ENCODE results near the gene NETO1.

Gene NETO1

GRCh38 chr18:72843743-72844142, 24.0 kb downstream of the NETO1 start:
- no peak for DNase-seq (ENCODE audit: low read depth in 2 of 2)

DNA sequence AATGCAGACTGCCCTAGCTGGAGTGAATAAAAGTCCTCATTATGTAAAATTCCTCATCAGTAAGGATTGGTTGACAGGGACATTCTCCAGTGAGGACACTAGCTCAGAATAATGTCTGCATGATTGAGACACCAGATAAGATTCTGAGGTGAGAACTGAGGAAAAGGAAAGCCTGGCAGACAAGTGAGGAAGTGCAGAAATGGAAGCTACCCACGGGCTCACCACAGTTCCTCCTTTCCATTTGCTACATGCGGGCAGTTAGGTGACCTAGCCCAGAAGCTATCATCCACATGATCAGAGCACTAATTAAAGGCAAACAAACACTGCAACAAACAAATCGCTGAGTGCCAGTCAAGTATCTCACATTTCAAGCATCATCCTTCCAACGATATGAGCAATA, 27.7 kb downstream of the NETO1 start:
- no peak for DNase-seq (ENCODE audit: low read depth in 2 of 2)

- DNase-seq (ENCODE audit: low read depth in 2 of 2), result no peak
These were observed 33.1 kb downstream of the NETO1 start for GRCh38 chr18:72834731-72835130.

DNA sequence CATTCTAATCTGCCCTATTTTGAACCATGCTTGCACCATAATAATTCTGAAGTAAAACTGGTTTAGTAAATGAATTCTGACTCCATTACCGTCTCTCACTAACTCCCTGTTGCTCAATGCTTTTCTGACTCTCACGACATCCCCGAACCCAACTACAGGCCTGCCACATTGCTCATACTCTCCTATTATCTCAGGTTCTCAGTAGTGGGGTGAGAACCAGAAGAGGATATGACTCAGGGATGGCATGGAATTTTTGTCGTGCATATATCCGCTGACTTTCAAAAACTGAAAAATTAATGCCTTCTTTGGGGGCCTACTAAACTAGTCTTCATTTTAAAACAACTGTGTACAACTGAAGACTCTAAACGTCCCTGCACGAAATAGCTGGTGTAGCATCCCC, 34.3 kb downstream of the NETO1 start:
- DNase-seq (ENCODE audit: low read depth in 2 of 2), result no peak

DNA sequence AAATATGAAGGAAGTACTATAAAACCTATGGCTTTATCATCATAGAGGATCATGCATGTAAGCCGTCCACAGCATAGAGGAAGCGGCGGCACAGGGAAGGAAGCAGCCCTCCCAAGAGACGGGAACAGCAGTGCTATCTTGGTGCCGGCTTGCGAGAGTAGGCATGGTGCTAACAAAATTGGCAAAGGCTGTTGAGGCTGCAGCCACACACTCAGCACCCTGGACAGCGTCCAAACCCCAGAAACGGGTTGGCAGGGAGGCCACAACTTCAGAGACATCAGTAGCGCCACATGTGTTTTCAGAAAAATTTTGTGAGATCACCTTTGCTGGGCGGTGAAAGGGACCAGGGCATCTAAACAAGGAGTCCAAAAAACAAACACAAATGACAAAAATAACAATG, 37.7 kb downstream of the NETO1 start:
- no peak for DNase-seq (ENCODE audit: low read depth in 2 of 2)

DNA sequence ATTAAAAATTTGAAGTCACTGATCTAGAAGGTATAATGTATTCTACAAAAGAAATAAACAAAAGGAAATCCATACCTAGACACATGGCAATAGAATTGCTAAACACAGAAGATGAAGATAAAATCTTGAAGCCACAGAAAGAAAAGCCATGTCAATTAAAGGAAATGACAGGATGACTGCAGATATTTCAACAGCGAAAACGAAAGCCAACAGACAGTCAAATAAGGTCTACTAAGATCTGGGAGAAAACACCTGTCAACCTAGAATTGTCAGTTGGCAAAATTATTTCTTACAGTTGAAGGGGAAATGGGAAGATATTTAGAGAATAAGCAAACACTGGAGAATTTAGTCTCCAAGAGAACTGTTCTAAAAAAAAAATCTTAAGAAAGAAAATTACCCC, 39.2 kb downstream of the NETO1 start:
- DNase-seq (ENCODE audit: low read depth in 2 of 2), result no peak

DNA sequence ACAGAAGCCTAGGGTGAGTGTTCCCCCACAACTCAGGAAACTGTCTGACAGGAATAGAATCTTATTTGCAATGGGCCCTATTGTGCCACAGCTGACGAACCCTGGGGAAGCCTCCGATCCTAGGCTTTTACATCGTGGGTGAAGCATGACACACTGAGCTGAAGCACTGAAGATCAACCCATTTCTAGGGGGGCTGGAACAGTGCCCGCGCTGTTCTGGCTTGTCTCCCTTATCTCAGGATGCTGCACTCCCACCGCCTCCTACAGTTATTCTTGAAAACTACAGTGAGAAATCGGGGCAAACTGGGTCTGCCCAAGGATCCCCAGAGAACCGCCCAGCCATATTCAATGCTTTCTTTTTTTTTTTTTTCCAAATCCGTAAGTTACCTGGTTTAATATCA, 41.1 kb downstream of the NETO1 start:
- no peak for DNase-seq (ENCODE audit: low read depth in 2 of 2)

DNA sequence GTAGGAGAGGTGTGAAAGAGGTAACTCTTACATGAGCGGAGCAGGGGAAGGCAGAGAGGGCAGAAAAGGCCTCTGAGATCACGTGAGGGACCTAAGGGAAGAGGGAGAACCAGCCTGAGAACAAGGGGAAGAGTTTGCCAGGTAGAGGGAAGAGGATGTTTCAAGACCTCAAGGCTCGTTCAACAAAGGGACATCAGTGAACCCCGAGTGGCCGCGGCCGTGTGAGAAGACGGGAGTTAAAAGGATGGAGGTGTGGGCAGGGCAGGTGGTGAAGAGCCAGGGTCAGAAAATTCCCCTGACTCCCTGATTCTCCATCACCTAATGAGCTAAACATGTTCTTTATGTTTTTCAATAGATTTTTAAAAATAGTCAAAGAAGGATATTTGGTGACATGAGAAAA, 44.4 kb downstream of the NETO1 start:
- DNase-seq (ENCODE audit: low read depth in 2 of 2), result no peak

- no peak for DNase-seq (ENCODE audit: low read depth in 2 of 2)
These were observed 45.6 kb downstream of the NETO1 start for GRCh38 chr18:72822202-72822601.

DNA sequence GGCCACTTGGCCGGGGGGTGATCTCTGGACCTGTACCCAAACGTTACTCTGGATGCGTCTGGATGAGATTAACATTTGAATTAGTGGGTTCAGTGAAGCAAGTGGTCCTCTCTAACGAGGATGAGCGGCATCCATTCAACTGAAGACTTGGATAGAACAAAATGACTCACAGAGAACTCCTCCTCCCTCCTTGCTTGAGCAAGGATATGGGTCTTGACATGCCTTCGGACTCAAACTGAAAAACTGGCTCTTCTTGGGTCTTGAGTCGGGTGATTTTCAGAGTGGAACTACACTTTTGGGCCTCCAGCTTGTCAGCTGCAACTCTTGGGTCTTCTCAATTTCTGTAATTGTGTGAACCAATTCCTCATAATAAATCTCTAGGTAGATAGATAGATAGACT, 47.2 kb downstream of the NETO1 start:
- no peak for DNase-seq (ENCODE audit: low read depth in 2 of 2)

- no peak for DNase-seq (ENCODE audit: low read depth in 2 of 2)
These were observed 48.7 kb downstream of the NETO1 start for GRCh38 chr18:72819050-72819449.

DNA sequence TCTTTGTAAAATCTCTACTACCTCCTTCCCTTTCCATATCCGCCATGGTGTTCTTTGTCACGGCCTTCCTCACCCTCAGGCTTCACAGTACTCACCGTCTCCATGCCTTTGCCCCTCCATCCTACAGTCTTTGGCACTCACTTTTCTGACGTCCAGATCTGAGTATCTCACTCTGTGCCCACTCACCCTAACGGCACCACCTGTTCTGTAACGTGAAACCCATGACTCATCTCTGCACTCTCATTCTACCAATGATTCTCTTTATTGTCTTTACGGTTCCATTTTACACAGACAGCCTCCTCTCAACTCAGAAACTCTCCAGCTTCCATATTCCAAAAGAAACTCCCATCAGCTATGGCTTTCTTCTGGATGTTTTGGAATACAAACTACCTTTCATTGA, 56.7 kb downstream of the NETO1 start:
- DNase-seq (ENCODE audit: low read depth in 2 of 2), result no peak

- DNase-seq (ENCODE audit: low read depth in 2 of 2), result no peak
These were observed 59.1 kb downstream of the NETO1 start for GRCh38 chr18:72808680-72809079.

DNA sequence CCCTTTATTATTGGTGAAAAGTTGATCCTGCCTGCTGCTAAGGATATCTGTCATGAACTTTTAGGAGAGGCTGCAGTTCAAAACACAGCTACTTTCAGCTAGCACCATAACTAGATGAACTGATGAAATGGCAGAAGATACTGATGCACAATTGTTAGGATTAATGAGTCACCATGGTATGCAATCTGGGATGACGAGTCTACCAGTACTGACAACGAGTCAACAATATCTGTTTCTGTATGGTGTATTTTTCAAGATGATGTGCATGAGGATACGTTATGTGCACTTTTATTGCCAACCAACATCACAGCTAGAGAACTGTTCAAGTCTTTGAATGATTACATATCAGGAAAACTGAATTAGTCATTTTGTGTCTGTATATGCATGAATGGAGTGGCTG, 68.7 kb downstream of the NETO1 start:
- DNase-seq (ENCODE audit: low read depth in 2 of 2), result no peak

DNA sequence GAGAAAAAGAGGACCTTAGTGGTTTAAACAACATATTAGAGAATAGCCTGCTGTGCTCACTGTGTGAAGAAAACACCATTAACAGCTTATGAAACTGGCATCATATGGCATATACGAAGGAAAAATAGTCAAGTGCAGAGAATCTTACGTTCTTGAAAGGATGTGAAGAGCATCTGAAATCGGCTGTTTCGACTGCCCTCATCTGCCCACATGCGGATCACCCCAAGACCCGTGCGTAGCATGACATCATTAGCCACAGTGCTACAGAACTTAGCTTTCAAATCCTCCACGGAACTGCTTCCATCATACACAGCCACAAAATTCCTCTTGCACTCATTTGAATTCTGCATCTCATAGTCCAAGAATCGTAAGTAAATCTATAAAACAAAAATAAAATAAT, 84.3 kb downstream of the NETO1 start:
- no peak for DNase-seq (ENCODE audit: low read depth in 2 of 2)

DNA sequence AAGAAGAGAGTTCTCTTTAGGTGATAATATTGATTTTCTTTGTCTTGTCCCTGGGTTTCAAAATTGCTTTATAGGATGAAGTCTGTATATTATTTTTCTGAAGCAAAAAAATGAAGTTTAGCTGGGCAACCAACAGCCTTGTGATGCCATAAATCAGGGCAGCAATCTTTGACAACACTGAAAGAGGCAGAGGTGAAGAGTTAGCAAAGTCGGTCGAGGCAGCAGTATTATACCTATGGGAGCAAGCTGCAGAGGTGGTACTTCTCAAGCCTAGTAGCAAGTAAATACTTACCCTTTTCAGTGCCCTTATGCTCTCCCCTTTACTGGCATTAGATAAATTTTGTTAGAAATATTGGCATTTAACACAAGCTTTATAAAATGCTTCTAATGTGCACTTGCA, 92.9 kb downstream of the NETO1 start:
- no peak for DNase-seq (ENCODE audit: low read depth in 2 of 2)

DNA sequence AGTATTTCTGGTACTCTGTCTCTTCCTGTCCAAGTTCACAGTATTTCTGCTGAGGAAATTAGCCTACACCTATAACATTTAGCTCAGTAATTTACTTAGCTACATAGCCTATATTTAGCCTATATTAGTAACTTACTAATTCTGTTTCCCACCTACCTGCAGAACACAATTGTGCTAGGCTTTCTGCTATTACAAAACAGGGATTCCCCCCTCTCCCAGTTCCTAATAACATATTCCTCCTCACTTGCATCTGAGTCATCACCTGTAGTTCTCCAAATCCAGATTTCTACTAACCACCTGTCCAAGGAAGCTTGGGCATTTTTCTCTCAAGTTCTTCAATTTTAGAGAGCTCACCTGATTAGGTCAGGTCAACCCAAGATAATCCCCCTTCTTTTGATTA, 94.9 kb downstream of the NETO1 start:
- DNase-seq (ENCODE audit: low read depth in 2 of 2), result no peak

DNA sequence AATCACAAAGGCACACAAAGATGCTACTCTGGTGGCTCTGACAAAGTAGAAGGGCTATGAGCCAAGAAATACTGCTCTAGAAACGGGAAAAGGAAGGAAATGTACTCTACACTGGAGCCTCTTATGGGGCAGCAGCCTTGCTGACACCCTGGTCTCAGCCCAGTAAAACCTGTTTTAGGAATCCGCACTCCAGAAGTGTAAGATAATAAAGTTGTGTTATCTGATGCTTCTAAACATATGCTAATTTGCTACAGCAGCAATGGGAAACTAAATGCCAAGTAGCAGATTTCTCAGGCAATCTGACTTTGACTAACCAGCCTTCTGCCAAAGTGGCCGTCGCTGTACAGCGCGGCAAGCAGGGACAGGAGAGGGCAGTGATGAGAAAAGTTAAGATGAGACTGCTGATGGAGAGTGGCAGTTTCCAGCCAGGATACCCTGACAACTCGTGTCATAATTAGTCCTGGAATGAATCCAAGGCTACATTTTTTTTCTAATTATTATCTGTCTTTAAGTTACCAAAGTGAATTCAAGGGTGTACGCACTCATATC, 99.0 kb downstream of the NETO1 start:
- no peak for DNase-seq (ENCODE audit: low read depth in 2 of 2)

GRCh38 chr18:72762515-72763122, 105.2 kb downstream of the NETO1 start:
- DNase-seq (ENCODE audit: low read depth in 2 of 2), result no peak

DNA sequence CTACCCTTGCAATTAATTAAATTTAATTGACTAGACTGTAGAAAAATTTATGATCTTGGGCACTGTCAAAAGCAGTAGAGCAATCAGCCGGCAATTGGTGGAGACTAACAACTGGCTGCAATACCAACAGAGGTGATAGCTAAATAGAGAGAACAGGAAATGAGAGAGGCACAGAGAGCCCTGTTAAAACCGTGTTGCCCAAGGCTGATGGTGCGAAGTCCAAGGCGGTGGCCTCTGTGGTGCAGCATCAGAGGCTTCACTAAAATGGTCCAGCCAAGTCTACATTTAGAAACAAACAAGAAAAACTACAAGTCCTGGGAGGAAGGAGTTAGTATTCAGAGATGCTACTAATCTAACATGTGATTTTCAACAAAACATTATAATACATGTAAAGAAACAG, 115.6 kb downstream of the NETO1 start:
- no peak for DNase-seq (ENCODE audit: low read depth in 2 of 2)

GRCh38 chr18:72742002-72742401, 125.8 kb downstream of the NETO1 start:
- no peak for DNase-seq (ENCODE audit: low read depth in 2 of 2)

- DNase-seq (ENCODE audit: low read depth in 2 of 2), result no peak
These were observed 129.7 kb downstream of the NETO1 start for GRCh38 chr18:72738136-72738535.

GRCh38 chr18:72727776-72728175, 140.0 kb downstream of the NETO1 start:
- DNase-seq (ENCODE audit: low read depth in 2 of 2), result no peak

GRCh38 chr18:72727038-72727655, 140.6 kb downstream of the NETO1 start:
- no peak for DNase-seq (ENCODE audit: low read depth in 2 of 2)

All from stimulated activated CD8-positive, alpha-beta memory T cell treated with anti-CD3 and anti-CD28 coated beads, Interleukin-7, amount 100 ng/mL, for 1 hour (primary cell).